GM18519 (cell line): ENCODE measurements around the gene MAST2.

Experiments used
- ATAC-seq: cut with Tn5 transposase; IDR thresholded peaks from one replicate; pipeline ENCODE4 v1.9.1; 2021; ENCODE audit warnings: mild to moderate bottlenecking, moderate library complexity; ENCODE audit not compliant: unreplicated experiment, low FRiP score

Gene MAST2

GRCh38 chr1:46011121-46011695 lies 207.8 kb downstream of the MAST2 start:
- ATAC-seq: no peak

- ATAC-seq: no peak
Observed at GRCh38 chr1:46012236-46012635, 208.8 kb downstream of the MAST2 start.

GRCh38 chr1:46013581-46013980 lies 210.2 kb downstream of the MAST2 start:
- ATAC-seq: no peak

- ATAC-seq: no peak
Observed at GRCh38 chr1:46017876-46018503, 214.6 kb downstream of the MAST2 start.

- ATAC-seq: no peak
Observed at GRCh38 chr1:46019348-46019747, 215.9 kb downstream of the MAST2 start.

GRCh38 chr1:46020010-46020409 lies 216.6 kb downstream of the MAST2 start:
- no peak for ATAC-seq

- no peak for ATAC-seq
Observed at GRCh38 chr1:46021046-46021996, 217.9 kb downstream of the MAST2 start.

- ATAC-seq: no peak
Observed at GRCh38 chr1:46026531-46026930, 223.1 kb downstream of the MAST2 start.

GRCh38 chr1:46027788-46028573 lies 224.6 kb downstream of the MAST2 start:
- ATAC-seq: no peak

- no peak for ATAC-seq
Observed at GRCh38 chr1:46030074-46030870, 226.9 kb downstream of the MAST2 start.

- no peak for ATAC-seq
Observed at GRCh38 chr1:46030876-46031660, 227.7 kb downstream of the MAST2 start.

- no peak for ATAC-seq
Observed at GRCh38 chr1:46034601-46035516, 231.4 kb downstream of the MAST2 start.

GRCh38 chr1:46036894-46037839 lies 233.8 kb downstream of the MAST2 start:
- no peak for ATAC-seq

- ATAC-seq: no peak
Observed at GRCh38 chr1:46039571-46040052, 236.2 kb downstream of the MAST2 start.

- no peak for ATAC-seq
Observed at GRCh38 chr1:46041551-46041950, 238.1 kb downstream of the MAST2 start.

- no peak for ATAC-seq
Observed at GRCh38 chr1:46041974-46042373, 238.6 kb downstream of the MAST2 start.
